H7 (cell line): ENCODE measurements around the gene RPN2. TPM values are rescaled to one million over a fixed set of nuclear protein-coding genes. Genes with fewer than 3 reads are reported as not detected.
A peak's percentile ranks its signal among the peaks of the same experiment; 100 is the strongest.

ENCODE experiments used
- DNase-seq: peaks from one replicate; pipeline ENCODE4 v3.0.0; 2012
- H3K27me3 ChIP-seq: 2 replicates; pipeline ENCODE4 v1.6.0; 2011; ENCODE audit warnings: mild to moderate bottlenecking, low read length; ENCODE audit not compliant: control insufficient read depth, insufficient read depth
- H3K36me3 ChIP-seq: replicated peaks from 2 replicates; pipeline ENCODE4 v1.5.1; 2011; ENCODE audit warnings: low read length; ENCODE audit not compliant: control insufficient read depth, insufficient read depth
- H3K4me3 ChIP-seq: 2 replicates; pipeline ENCODE4 v1.5.1; 2011; ENCODE audit warnings: low read depth, mild to moderate bottlenecking, control low read depth, low read length, moderate library complexity; ENCODE audit not compliant: insufficient read depth
- total RNA-seq: library from RNA; depleted of rRNA; stranded (reverse); fragments of >200 nt; shearing (Covaris generic); gene quantifications from 2 replicates; pipeline ENCODE4 v1.2.3, GENCODE V29; 2014

Gene RPN2
- total RNA-seq, 1 experiment from 2014 or later: 321 TPM

- no peak for DNase-seq
- Histone ChIP-seq H3K36me3 (peaks cover 9% of the 10 kb centered on the region), H3K27me3 (no peaks in the 10 kb centered on the region), H3K4me3 (no peak overlapping the region)
These were observed 14.7 kb downstream of the RPN2 start for GRCh38 chr20:37193821-37194220.

GRCh38 chr20:37194621-37195417 lies 15.7 kb downstream of the RPN2 start:
- DNase-seq: no peak
- H3K4me3 ChIP-seq: no peak overlapping the region
- no peaks in the 10 kb centered on the region for H3K27me3 ChIP-seq
- H3K36me3 ChIP-seq: peaks cover 17% of the 10 kb centered on the region

- H3K36me3 ChIP-seq: peaks cover 32% of the 10 kb centered on the region
These were observed 20.0 kb downstream of the RPN2 start for GRCh38 chr20:37198932-37199660.

GRCh38 chr20:37200376-37200775 lies 21.2 kb downstream of the RPN2 start:
- H3K27me3 ChIP-seq: no peaks in the 10 kb centered on the region
- DNase-seq: no peak
- no peak overlapping the region for H3K4me3 ChIP-seq
- H3K36me3 ChIP-seq: peaks cover 44% of the 10 kb centered on the region

More at GRCh38 chr20:37198932-37199660, 20.0 kb downstream of the RPN2 start:
- no peaks in the 10 kb centered on the region for H3K27me3 ChIP-seq
- no peak overlapping the region for H3K4me3 ChIP-seq
- DNase-seq: no peak

GRCh38 chr20:37200926-37201826 lies 22.0 kb downstream of the RPN2 start:
- Histone ChIP-seq H3K4me3 (no peak overlapping the region), H3K27me3 (no peaks in the 10 kb centered on the region), H3K36me3 (peaks cover 48% of the 10 kb centered on the region)
- no peak for DNase-seq

- DNase-seq: no peak
- no peak overlapping the region for H3K4me3 ChIP-seq
- no peaks in the 10 kb centered on the region for H3K27me3 ChIP-seq
- peaks cover 48% of the 10 kb centered on the region for H3K36me3 ChIP-seq
These were observed 22.7 kb downstream of the RPN2 start for GRCh38 chr20:37201827-37202162.

- Histone ChIP-seq H3K4me3 (no peak overlapping the region), H3K27me3 (no peaks in the 10 kb centered on the region), H3K36me3 (peaks cover 48% of the 10 kb centered on the region)
- DNase-seq: peak; percentile 56
These were observed 23.3 kb downstream of the RPN2 start for GRCh38 chr20:37202267-37202943.

GRCh38 chr20:37204056-37204455 lies 24.9 kb downstream of the RPN2 start:
- Histone ChIP-seq H3K27me3 (no peaks in the 10 kb centered on the region), H3K36me3 (peaks cover 52% of the 10 kb centered on the region), H3K4me3 (no peak overlapping the region)
- no peak for DNase-seq

GRCh38 chr20:37205130-37205529 lies 26.0 kb downstream of the RPN2 start:
- Histone ChIP-seq H3K36me3 (peaks cover 51% of the 10 kb centered on the region), H3K27me3 (no peaks in the 10 kb centered on the region), H3K4me3 (no peak overlapping the region)
- DNase-seq: no peak

- peaks cover 47% of the 10 kb centered on the region for H3K36me3 ChIP-seq
- no peaks in the 10 kb centered on the region for H3K27me3 ChIP-seq
- DNase-seq: no peak
- no peak overlapping the region for H3K4me3 ChIP-seq
These were observed 26.7 kb downstream of the RPN2 start for GRCh38 chr20:37205794-37206193.

GRCh38 chr20:37207171-37207570 lies 28.0 kb downstream of the RPN2 start:
- H3K27me3 ChIP-seq: no peaks in the 10 kb centered on the region
- no peak overlapping the region for H3K4me3 ChIP-seq
- DNase-seq: no peak
- H3K36me3 ChIP-seq: peaks cover 43% of the 10 kb centered on the region

GRCh38 chr20:37209193-37209592 lies 30.1 kb downstream of the RPN2 start:
- Histone ChIP-seq H3K27me3 (no peaks in the 10 kb centered on the region), H3K4me3 (no peak overlapping the region), H3K36me3 (peaks cover 34% of the 10 kb centered on the region)
- DNase-seq: no peak

GRCh38 chr20:37209661-37210314 lies 30.7 kb downstream of the RPN2 start:
- H3K4me3 ChIP-seq: no peak overlapping the region
- H3K27me3 ChIP-seq: no peaks in the 10 kb centered on the region
- H3K36me3 ChIP-seq: peaks cover 30% of the 10 kb centered on the region
- no peak for DNase-seq

GRCh38 chr20:37218441-37218840 lies 39.3 kb downstream of the RPN2 start:
- Histone ChIP-seq H3K4me3 (no peak overlapping the region), H3K27me3 (no peaks in the 10 kb centered on the region), H3K36me3 (peaks cover 8% of the 10 kb centered on the region)
- no peak for DNase-seq
